ENCODE data around the gene KRTAP10-10.
"Not testable (repeated sequence)": the region's sequence is repeated elsewhere in the genome, so short reads cannot be mapped to it uniquely, and the experiment has no call there.

Gene KRTAP10-10

GRCh38 chr21:44667612-44668011, 30.5 kb downstream of the KRTAP10-10 start:
- WGBS, 2 experiments (ENCODE audit: insufficient coverage in 2 of 2), result 83% methylated on average over 1 of the region's 1 CpG; no CpG with 5 or more reads in 1 of the 2 experiments
- Histone ChIP-seq H3K4me1 (ENCODE audit: control insufficient read depth, insufficient read depth, low read length, poor library complexity, severe bottlenecking) (no peaks in the 10 kb centered on the region), H3K9me3 (ENCODE audit: control insufficient read depth, low read length) (peaks cover 25% of the 10 kb centered on the region), H3K27ac (ENCODE audit: low read depth, low read length, severe bottlenecking) (no peak overlapping the region), H3K4me3 (ENCODE audit: extremely low read depth, insufficient read depth, low read length, poor library complexity, severe bottlenecking) (no peak overlapping the region), H3K36me3 (ENCODE audit: control insufficient read depth, insufficient read depth, low read length) (no peaks in the 10 kb centered on the region)

DNA sequence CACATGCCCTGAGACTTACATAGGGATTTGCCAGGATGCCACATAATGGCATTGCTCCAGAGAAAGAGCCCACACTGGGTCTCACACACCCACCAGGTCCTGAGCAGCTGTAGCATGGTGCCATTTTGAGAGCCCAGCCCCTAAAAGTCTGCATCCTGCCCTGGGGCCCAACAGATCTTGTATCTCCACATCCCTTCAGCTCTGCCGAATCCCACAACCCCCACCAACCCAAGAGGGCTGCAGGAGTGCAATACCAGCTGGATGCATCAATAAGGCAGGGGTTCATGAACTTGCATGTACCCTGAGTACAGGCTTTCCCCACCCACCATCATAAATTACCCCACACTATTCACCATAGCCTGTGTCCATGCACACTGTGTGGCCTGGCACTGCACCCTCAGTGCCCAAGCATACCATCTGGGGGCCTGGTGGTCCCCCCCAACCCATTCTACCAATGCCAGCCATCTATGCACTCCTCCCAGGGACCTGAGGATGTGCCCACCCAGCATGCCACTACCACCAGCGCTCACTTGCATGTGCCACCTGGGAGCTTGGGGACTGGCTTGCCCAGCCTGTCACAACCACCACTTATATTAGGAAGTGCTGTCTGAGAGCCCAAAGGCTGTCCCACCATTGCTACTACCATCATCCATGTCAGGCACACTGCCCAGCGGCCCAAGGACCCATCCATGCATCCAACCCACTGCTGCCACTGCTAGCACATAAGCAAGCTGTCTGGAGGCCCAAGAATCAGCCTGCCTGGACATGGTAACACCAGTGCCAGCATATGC, 33.7 kb downstream of the KRTAP10-10 start:
- 84 to 87% methylated on average over 2 to 3 of the region's 3 CpGs for WGBS, 2 experiments (ENCODE audit: insufficient coverage in 2 of 2)

GRCh38 chr21:44671911-44672310, 34.8 kb downstream of the KRTAP10-10 start:
- Histone ChIP-seq H3K27ac (ENCODE audit: low read depth, low read length, severe bottlenecking) (no peak overlapping the region), H3K4me1 (ENCODE audit: control insufficient read depth, insufficient read depth, low read length, poor library complexity, severe bottlenecking) (no peaks in the 10 kb centered on the region), H3K9me3 (ENCODE audit: control insufficient read depth, low read length) (peaks cover 28% of the 10 kb centered on the region), H3K36me3 (ENCODE audit: control insufficient read depth, insufficient read depth, low read length) (no peaks in the 10 kb centered on the region), H3K4me3 (ENCODE audit: extremely low read depth, insufficient read depth, low read length, poor library complexity, severe bottlenecking) (no peak overlapping the region)
- no CpG with 5 or more reads among the region's 1 CpG for WGBS, 2 experiments (ENCODE audit: insufficient coverage in 2 of 2)

More for the DNA sequence above, 33.7 kb downstream of the KRTAP10-10 start:
- Histone ChIP-seq H3K4me3 (ENCODE audit: extremely low read depth, insufficient read depth, low read length, poor library complexity, severe bottlenecking) (no peak overlapping the region), H3K4me1 (ENCODE audit: control insufficient read depth, insufficient read depth, low read length, poor library complexity, severe bottlenecking) (no peaks in the 10 kb centered on the region), H3K36me3 (ENCODE audit: control insufficient read depth, insufficient read depth, low read length) (no peaks in the 10 kb centered on the region), H3K27ac (ENCODE audit: low read depth, low read length, severe bottlenecking) (no peak overlapping the region), H3K9me3 (ENCODE audit: control insufficient read depth, low read length) (peaks cover 28% of the 10 kb centered on the region)

DNA sequence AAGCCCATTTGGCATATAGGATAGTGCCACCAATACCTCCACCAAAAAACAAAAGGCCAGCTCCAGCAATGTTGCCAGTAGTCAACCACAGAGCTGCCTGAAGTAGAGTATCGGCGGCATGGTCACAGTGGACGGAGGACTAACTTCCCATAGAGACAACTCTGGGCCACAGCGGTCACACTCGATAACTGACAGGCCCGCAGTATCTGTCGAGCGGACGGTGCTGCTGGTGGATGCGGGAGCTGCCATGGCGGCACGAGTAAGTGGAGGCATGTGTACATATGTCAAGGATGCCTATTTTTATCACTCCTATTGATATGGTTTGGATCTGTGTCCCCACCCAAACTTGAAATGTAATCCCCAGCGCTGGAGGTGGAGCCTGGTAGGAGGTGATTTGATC, 40.7 kb downstream of the KRTAP10-10 start:
- Histone ChIP-seq H3K4me1 (ENCODE audit: control insufficient read depth, insufficient read depth, low read length, poor library complexity, severe bottlenecking) (no peaks in the 10 kb centered on the region), H3K9me3 (ENCODE audit: control insufficient read depth, low read length) (no peaks in the 10 kb centered on the region), H3K36me3 (ENCODE audit: control insufficient read depth, insufficient read depth, low read length) (no peaks in the 10 kb centered on the region), H3K27ac (ENCODE audit: low read depth, low read length, severe bottlenecking) (no peak overlapping the region), H3K4me3 (ENCODE audit: extremely low read depth, insufficient read depth, low read length, poor library complexity, severe bottlenecking) (no peak overlapping the region)
- 98% methylated on average over 6 to 12 of the region's 13 CpGs for WGBS, 2 experiments (ENCODE audit: insufficient coverage in 2 of 2)

- 86 to 98% methylated on average over 6 of the region's 11 CpGs for WGBS, 2 experiments (ENCODE audit: insufficient coverage in 2 of 2)
- H3K27ac ChIP-seq (ENCODE audit: low read depth, low read length, severe bottlenecking), result no peak overlapping the region
- no peaks in the 10 kb centered on the region for H3K9me3 ChIP-seq (ENCODE audit: control insufficient read depth, low read length)
- H3K4me1 ChIP-seq (ENCODE audit: control insufficient read depth, insufficient read depth, low read length, poor library complexity, severe bottlenecking), result no peaks in the 10 kb centered on the region
- H3K4me3 ChIP-seq (ENCODE audit: extremely low read depth, insufficient read depth, low read length, poor library complexity, severe bottlenecking), result no peak overlapping the region
- H3K36me3 ChIP-seq (ENCODE audit: control insufficient read depth, insufficient read depth, low read length), result no peaks in the 10 kb centered on the region
Measured at GRCh38 chr21:44681152-44681551, 44.0 kb downstream of the KRTAP10-10 start.

- Histone ChIP-seq H3K4me3 (ENCODE audit: extremely low read depth, insufficient read depth, low read length, poor library complexity, severe bottlenecking) (no peak within 1 kb of the TSS), H3K36me3 (ENCODE audit: control insufficient read depth, insufficient read depth, low read length) (no peaks in the 10 kb centered on the region), H3K4me1 (ENCODE audit: control insufficient read depth, insufficient read depth, low read length, poor library complexity, severe bottlenecking) (no peaks in the 10 kb centered on the region), H3K27ac (ENCODE audit: low read depth, low read length, severe bottlenecking) (no peak within 1 kb of the TSS), H3K9me3 (ENCODE audit: control insufficient read depth, low read length) (no peaks in the 10 kb centered on the region)
- WGBS, 2 experiments (ENCODE audit: insufficient coverage in 2 of 2), result 88 to 90% methylated on average over 18 to 22 of the region's 23 CpGs
Measured at GRCh38 chr21:44681861-44682579, 44.9 kb downstream of the KRTAP10-10 start, which contains the start of gene KRTAP12-1. Gene KRTAP12-1, minus strand, starts transcription at chr21:44682163. Its CDS starts 40 bp downstream, at chr21:44682123.

DNA sequence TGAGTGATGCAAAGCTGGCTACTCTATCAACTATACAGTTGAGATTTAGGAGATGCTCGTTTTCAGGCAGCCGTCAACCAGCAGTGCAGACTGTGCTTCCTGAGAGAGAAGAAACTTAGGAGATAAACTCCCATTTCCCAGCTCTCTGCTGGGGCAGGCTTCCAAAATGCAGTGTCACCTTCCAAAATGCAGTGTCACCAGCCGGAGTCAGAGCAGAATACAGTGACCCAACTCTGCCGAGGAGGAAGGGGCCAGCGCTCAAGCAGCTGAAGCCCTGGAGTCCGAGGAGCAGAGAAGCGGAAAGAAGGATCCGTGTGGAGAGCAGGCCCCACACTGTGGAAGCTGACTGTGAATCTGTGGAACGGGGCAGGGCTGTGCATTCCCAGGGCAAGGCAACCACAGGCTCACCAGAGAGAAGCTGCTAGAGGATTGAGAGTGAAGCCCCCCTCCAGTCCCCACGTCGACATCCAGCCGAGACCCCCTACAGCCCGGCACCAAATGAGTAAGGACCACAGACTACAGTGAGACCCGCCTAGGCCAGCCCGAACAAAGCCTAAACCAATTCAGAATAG, 45.5 kb downstream of the KRTAP10-10 start:
- H3K9me3 ChIP-seq (ENCODE audit: control insufficient read depth, low read length), result no peaks in the 10 kb centered on the region
- WGBS, 2 experiments (ENCODE audit: insufficient coverage in 2 of 2), result 88 to 91% methylated on average over 14 to 15 of the region's 15 CpGs
- H3K4me1 ChIP-seq (ENCODE audit: control insufficient read depth, insufficient read depth, low read length, poor library complexity, severe bottlenecking), result no peaks in the 10 kb centered on the region
- no peak overlapping the region for H3K4me3 ChIP-seq (ENCODE audit: extremely low read depth, insufficient read depth, low read length, poor library complexity, severe bottlenecking)
- no peak overlapping the region for H3K27ac ChIP-seq (ENCODE audit: low read depth, low read length, severe bottlenecking)
- H3K36me3 ChIP-seq (ENCODE audit: control insufficient read depth, insufficient read depth, low read length), result no peaks in the 10 kb centered on the region

DNA sequence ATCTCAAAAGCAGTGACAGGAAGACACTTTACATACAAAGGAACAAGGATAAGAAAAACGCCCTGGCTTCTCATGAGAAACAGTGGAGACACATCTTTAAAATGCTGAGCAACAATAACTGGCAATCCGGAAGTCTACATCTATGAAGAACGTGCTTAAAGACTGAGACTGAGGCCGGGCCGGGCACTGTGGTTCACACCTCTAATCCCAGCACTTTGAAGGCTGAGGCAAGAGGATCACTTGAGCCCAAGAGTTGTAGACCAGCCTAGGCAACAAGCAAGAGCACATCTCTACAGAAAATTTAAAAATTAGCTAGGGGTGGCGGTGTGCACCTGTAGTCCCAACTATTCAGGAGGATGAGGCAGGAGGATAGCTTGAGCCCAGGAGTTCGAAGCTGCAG, 46.9 kb downstream of the KRTAP10-10 start:
- Histone ChIP-seq H3K4me3 (ENCODE audit: extremely low read depth, insufficient read depth, low read length, poor library complexity, severe bottlenecking) (no peak overlapping the region), H3K27ac (ENCODE audit: low read depth, low read length, severe bottlenecking) (no peak overlapping the region), H3K4me1 (ENCODE audit: control insufficient read depth, insufficient read depth, low read length, poor library complexity, severe bottlenecking) (no peaks in the 10 kb centered on the region), H3K9me3 (ENCODE audit: control insufficient read depth, low read length) (no peaks in the 10 kb centered on the region), H3K36me3 (ENCODE audit: control insufficient read depth, insufficient read depth, low read length) (no peaks in the 10 kb centered on the region)
- 86% methylated on average over 6 to 7 of the region's 7 CpGs for WGBS, 2 experiments (ENCODE audit: insufficient coverage in 2 of 2)

GRCh38 chr21:44684483-44684882, 47.3 kb downstream of the KRTAP10-10 start:
- WGBS, 2 experiments (ENCODE audit: insufficient coverage in 2 of 2), result 71 to 86% methylated on average over 5 to 6 of the region's 6 CpGs

DNA sequence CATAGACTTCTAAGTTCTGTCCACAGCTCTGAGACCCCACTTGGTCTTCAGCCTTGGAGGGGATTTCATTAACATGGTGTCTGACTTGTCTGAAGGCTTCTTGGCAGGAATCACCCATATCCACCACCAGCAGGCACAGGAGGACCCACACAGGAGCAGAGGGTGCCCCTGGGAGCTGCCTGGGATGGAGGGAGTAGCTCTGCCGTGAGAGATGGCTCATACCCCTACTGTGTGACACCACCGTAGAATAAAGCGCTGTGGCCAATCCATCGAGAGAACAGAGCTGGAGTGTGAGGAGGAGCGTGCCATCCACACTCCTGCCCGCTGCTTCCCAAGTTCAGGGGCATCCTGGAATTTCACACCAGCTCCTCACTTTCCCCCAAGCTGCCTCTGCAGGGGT, 47.9 kb downstream of the KRTAP10-10 start:
- 70 to 96% methylated on average over 2 to 4 of the region's 6 CpGs for WGBS, 2 experiments (ENCODE audit: insufficient coverage in 2 of 2)
- not testable (repeated sequence) for H3K36me3 ChIP-seq (ENCODE audit: control insufficient read depth, insufficient read depth, low read length); H3K27ac ChIP-seq (ENCODE audit: low read depth, low read length, severe bottlenecking); H3K4me3 ChIP-seq (ENCODE audit: extremely low read depth, insufficient read depth, low read length, poor library complexity, severe bottlenecking); H3K4me1 ChIP-seq (ENCODE audit: control insufficient read depth, insufficient read depth, low read length, poor library complexity, severe bottlenecking); H3K9me3 ChIP-seq (ENCODE audit: control insufficient read depth, low read length)

More at GRCh38 chr21:44684483-44684882, 47.3 kb downstream of the KRTAP10-10 start:
- Histone ChIP-seq H3K27ac (ENCODE audit: low read depth, low read length, severe bottlenecking) (no peak overlapping the region), H3K4me1 (ENCODE audit: control insufficient read depth, insufficient read depth, low read length, poor library complexity, severe bottlenecking) (no peaks in the 10 kb centered on the region), H3K9me3 (ENCODE audit: control insufficient read depth, low read length) (no peaks in the 10 kb centered on the region), H3K4me3 (ENCODE audit: extremely low read depth, insufficient read depth, low read length, poor library complexity, severe bottlenecking) (no peak overlapping the region), H3K36me3 (ENCODE audit: control insufficient read depth, insufficient read depth, low read length) (no peaks in the 10 kb centered on the region)

Measured in mesodermal cell (in vitro differentiated cells).